Neural cell (in vitro differentiated cells): Measurements from ENCODE around the gene ESYT3. TPM values are rescaled to one million over a fixed set of nuclear protein-coding genes. Genes with fewer than 3 reads are reported as not detected.

Source experiments
- H2AFZ ChIP-seq: fragments of 200-600, 300-800 bp; sonication (generic), shearing (Covaris generic); 2 replicates; pipeline ENCODE4 v1.6.0; 2014; ENCODE audit warnings: low read depth, mild to moderate bottlenecking, antibody characterized with exemption, low read length, moderate library complexity
- H3F3A ChIP-seq: fragments of 200-600 bp; shearing (Covaris generic); 2 replicates; pipeline ENCODE4 v1.6.1; 2016; ENCODE audit warnings: mild to moderate bottlenecking, moderate library complexity, mixed read lengths, antibody characterized with exemption, low read length; ENCODE audit not compliant: insufficient read depth, poor library complexity, severe bottlenecking
- H3K27ac ChIP-seq: fragments of 200-600, 300-800 bp; sonication (generic), shearing (Covaris generic); 2 replicates; pipeline ENCODE4 v1.5.1; 2014; ENCODE audit warnings: mild to moderate bottlenecking, low read length, moderate library complexity
- H3K27me3 ChIP-seq: fragments of 300-800, 200-600 bp; sonication (generic), shearing (Covaris generic); 2 replicates; pipeline ENCODE4 v1.6.0; 2014; ENCODE audit warnings: mild to moderate bottlenecking, low read depth, low read length, moderate library complexity; ENCODE audit not compliant: insufficient read depth
- H3K36me3 ChIP-seq: fragments of 300-800, 200-600 bp; sonication (generic), shearing (Covaris generic); 2 replicates; pipeline ENCODE4 v1.5.1; 2014; ENCODE audit warnings: mild to moderate bottlenecking, antibody characterized with exemption, low read length, moderate library complexity; ENCODE audit not compliant: insufficient read depth
- H3K4me2 ChIP-seq: fragments of 300-800, 200-600 bp; sonication (generic), shearing (Covaris generic); 2 replicates; pipeline ENCODE4 v1.6.0; 2014; ENCODE audit warnings: mild to moderate bottlenecking, low read length
- H3K4me3 ChIP-seq: fragments of 300-800, 200-600 bp; sonication (generic), shearing (Covaris generic); 2 replicates; pipeline ENCODE4 v1.5.1; 2014; ENCODE audit warnings: mild to moderate bottlenecking, low read length, moderate library complexity
- H3K79me2 ChIP-seq: fragments of 200-600 bp; shearing (Covaris generic); replicated peaks from 2 replicates; pipeline ENCODE4 v1.6.0; 2014; ENCODE audit warnings: mild to moderate bottlenecking, low read length, moderate library complexity; ENCODE audit not compliant: insufficient read depth
- H3K9ac ChIP-seq: fragments of 300-800, 200-600 bp; sonication (generic), shearing (Covaris generic); 2 replicates; pipeline ENCODE4 v1.6.1; 2016; ENCODE audit warnings: mild to moderate bottlenecking, low read length, mixed read lengths
- H3K9me2 ChIP-seq: fragments of 200-600 bp; shearing (Covaris generic); 2 replicates; pipeline ENCODE4 v1.6.1; 2016; ENCODE audit warnings: mild to moderate bottlenecking, low read length, mixed read lengths; ENCODE audit not compliant: insufficient read depth
- H3K9me3 ChIP-seq: fragments of 200-600, 300-800 bp; sonication (generic), shearing (Covaris generic); 2 replicates; pipeline ENCODE4 v1.6.1; 2016; ENCODE audit warnings: mild to moderate bottlenecking, mixed run types, low read length, moderate library complexity, mixed read lengths
- H4K20me1 ChIP-seq: fragments of 200-600 bp; shearing (Covaris generic); 2 replicates; pipeline ENCODE4 v1.6.1; 2016; ENCODE audit warnings: mild to moderate bottlenecking, mixed run types; ENCODE audit not compliant: insufficient read depth
- CTCF ChIP-seq: fragments of 450-650 bp; IDR thresholded peaks from 2 replicates; pipeline ENCODE4 v1.5.1; 2014; ENCODE audit warnings: antibody characterized with exemption, mild to moderate bottlenecking, moderate library complexity; ENCODE audit not compliant: poor library complexity, severe bottlenecking
- EP300 ChIP-seq: fragments of 450-650 bp; conservative IDR thresholded peaks from 2 replicates; pipeline ENCODE4 v1.6.1; 2014; ENCODE audit warnings: antibody characterized with exemption, mild to moderate bottlenecking, moderate library complexity; ENCODE audit not compliant: poor library complexity, severe bottlenecking
- EZH2 ChIP-seq: fragments of 200-600, 300-800 bp; shearing (Covaris generic), sonication (generic); IDR thresholded peaks from 2 replicates; pipeline ENCODE4 v1.6.1; 2014; ENCODE audit warnings: antibody characterized with exemption, low read length, borderline replicate concordance, mild to moderate bottlenecking; ENCODE audit not compliant: insufficient read depth, poor library complexity, severe bottlenecking
- MXI1 ChIP-seq: fragments of 450-650 bp; conservative IDR thresholded peaks from 2 replicates; pipeline ENCODE4 v1.6.1; 2014; ENCODE audit warnings: antibody characterized with exemption, mild to moderate bottlenecking; ENCODE audit not compliant: poor library complexity, severe bottlenecking
- POLR2AphosphoS5 ChIP-seq: IDR thresholded peaks from 2 replicates; pipeline ENCODE4 v1.6.1; 2012
- RAD21 ChIP-seq: fragments of 450-650 bp; conservative IDR thresholded peaks from 2 replicates; pipeline ENCODE4 v1.6.1; 2014; ENCODE audit warnings: antibody characterized with exemption, mild to moderate bottlenecking, moderate library complexity
- REST ChIP-seq: IDR thresholded peaks from 2 replicates; pipeline ENCODE4 v1.6.1; 2012; ENCODE audit warnings: borderline replicate concordance
- SMC3 ChIP-seq: fragments of 450-650 bp; conservative IDR thresholded peaks from 2 replicates; pipeline ENCODE4 v1.6.1; 2014; ENCODE audit warnings: antibody characterized with exemption, mild to moderate bottlenecking, moderate library complexity; ENCODE audit not compliant: poor library complexity
- TAF1 ChIP-seq: IDR thresholded peaks from 2 replicates; pipeline ENCODE4 v1.6.1; 2012; ENCODE audit warnings: low read depth
- polyA plus RNA-seq: library from polyadenylated mRNA; depleted of rRNA; stranded (reverse); fragments of >200 nt; gene quantifications from 2 replicates; pipeline ENCODE4 v1.2.3, GENCODE V29; 2014

ESYT3 gene
- polyA plus RNA-seq, 1 donor from 2014 or later = 0.33 TPM

- Histone ChIP-seq H3K9me2 (no peaks in the 10 kb centered on the region), H3K27ac (no peak overlapping the region), H3F3A (no peaks in the 10 kb centered on the region), H4K20me1 (no peaks in the 10 kb centered on the region), H3K9ac (no peak overlapping the region), H3K27me3 (peaks cover 2% of the 10 kb centered on the region), H3K79me2 (no peaks in the 10 kb centered on the region), H3K4me3 (no peak overlapping the region), H2AFZ (no peak overlapping the region), H3K9me3 (no peaks in the 10 kb centered on the region), H3K36me3 (no peaks in the 10 kb centered on the region), H3K4me2 (no peak overlapping the region)
- TF ChIP-seq REST (no peak), TAF1 (no peak), RAD21 (no peak), MXI1 (no peak), EZH2 (no peak), EP300 (no peak), POLR2AphosphoS5 (no peak), CTCF (no peak), SMC3 (no peak)
Measured at GRCh38 chr3:138441256-138441655, 6.8 kb downstream of the ESYT3 start.

- H3K27ac ChIP-seq = no peak overlapping the region
- no peaks in the 10 kb centered on the region for H4K20me1 ChIP-seq
- no peaks in the 10 kb centered on the region for H3K79me2 ChIP-seq
- no peaks in the 10 kb centered on the region for H3K9me3 ChIP-seq
- no peaks in the 10 kb centered on the region for H3K9me2 ChIP-seq
- H3K9ac ChIP-seq = no peak overlapping the region
- H3K27me3 ChIP-seq = no peaks in the 10 kb centered on the region
- H3K4me2 ChIP-seq = no peak overlapping the region
- TF ChIP-seq EZH2 (no peak), SMC3 (no peak), RAD21 (no peak), MXI1 (no peak), CTCF (no peak), TAF1 (no peak), POLR2AphosphoS5 (no peak), REST (no peak), EP300 (no peak)
- no peak overlapping the region for H2AFZ ChIP-seq
- H3K36me3 ChIP-seq = no peaks in the 10 kb centered on the region
- H3K4me3 ChIP-seq = no peak overlapping the region
- no peaks in the 10 kb centered on the region for H3F3A ChIP-seq
Measured at GRCh38 chr3:138441742-138442141, 7.3 kb downstream of the ESYT3 start.
